ENCODE data around the gene GGCT. TPM values are rescaled to one million over a fixed set of nuclear protein-coding genes. Genes with fewer than 3 reads are reported as not detected.

Gene GGCT
- total RNA-seq, 1 donor from 2014 or later: 42.7 TPM

Other genes starting within 250 kb of the GGCT start
- gene ZNRF2, start 220.2 kb downstream of the GGCT start, total RNA-seq: 14.4 and 15.6 TPM in 2 replicates
- gene NOD1, start 26.0 kb downstream of the GGCT start, total RNA-seq: 20.1 and 23.2 TPM in 2 replicates
- gene GARS1, start 90.0 kb upstream of the GGCT start, total RNA-seq: 156 and 158 TPM in 2 replicates
- not detected in 2 replicates for gene CRHR2, start 177.6 kb upstream of the GGCT start, total RNA-seq
- 5.2 and 5.9 TPM in 2 replicates for gene INMT, start 247.3 kb upstream of the GGCT start, total RNA-seq